Thyroid gland (tissue), 4 donors: ENCODE results near the gene AHNAK2.

Source experiments
- POLR2A ChIP-seq, 2 donors: fragments of 450-650 bp; IDR thresholded peaks; one replicate each; pipeline ENCODE4 v1.6.1; 2017; ENCODE audit warnings: antibody characterized with exemption in 2 of 2, mild to moderate bottlenecking in 2 of 2, moderate library complexity in 1 of 2
- TF ChIP-seq, protein P1 (sequence below), 6 experiments: fragments of 200-600 bp in 3 of 6; fragments of 450-650 bp in 3 of 6; sonication (generic) in 3 of 6; IDR thresholded peaks; one replicate each; pipeline ENCODE4 v1.5.1; 2016 to 2019; ENCODE audit warnings: antibody characterized with exemption in 6 of 6, mild to moderate bottlenecking in 2 of 6, inconsistent platforms in 1 of 6, moderate library complexity in 1 of 6

GRCh38 chr14:105011312-105011990, 33.3 kb upstream of the AHNAK2 start:
- no peak for TF ChIP-seq POLR2A (IDR thresholded peaks at IDR 0.05)
- TF ChIP-seq, protein P1, sequence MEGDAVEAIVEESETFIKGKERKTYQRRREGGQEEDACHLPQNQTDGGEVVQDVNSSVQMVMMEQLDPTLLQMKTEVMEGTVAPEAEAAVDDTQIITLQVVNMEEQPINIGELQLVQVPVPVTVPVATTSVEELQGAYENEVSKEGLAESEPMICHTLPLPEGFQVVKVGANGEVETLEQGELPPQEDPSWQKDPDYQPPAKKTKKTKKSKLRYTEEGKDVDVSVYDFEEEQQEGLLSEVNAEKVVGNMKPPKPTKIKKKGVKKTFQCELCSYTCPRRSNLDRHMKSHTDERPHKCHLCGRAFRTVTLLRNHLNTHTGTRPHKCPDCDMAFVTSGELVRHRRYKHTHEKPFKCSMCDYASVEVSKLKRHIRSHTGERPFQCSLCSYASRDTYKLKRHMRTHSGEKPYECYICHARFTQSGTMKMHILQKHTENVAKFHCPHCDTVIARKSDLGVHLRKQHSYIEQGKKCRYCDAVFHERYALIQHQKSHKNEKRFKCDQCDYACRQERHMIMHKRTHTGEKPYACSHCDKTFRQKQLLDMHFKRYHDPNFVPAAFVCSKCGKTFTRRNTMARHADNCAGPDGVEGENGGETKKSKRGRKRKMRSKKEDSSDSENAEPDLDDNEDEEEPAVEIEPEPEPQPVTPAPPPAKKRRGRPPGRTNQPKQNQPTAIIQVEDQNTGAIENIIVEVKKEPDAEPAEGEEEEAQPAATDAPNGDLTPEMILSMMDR (IDR thresholded peaks at IDR 0.05), result no peak
